ENCODE measurements around the gene SMIM20. TPM values are rescaled to one million over a fixed set of nuclear protein-coding genes. Genes with fewer than 3 reads are reported as not detected.

SMIM20 gene
- total and polyA plus RNA-seq, 9 donors = 25.4 to 46.9 (median 28.7) TPM

GRCh38 chr4:25938366-25938765 lies 24.3 kb downstream of the SMIM20 start:
- TF ChIP-seq EP300 (IDR thresholded peaks at IDR 0.05) = no peak
- TF ChIP-seq, protein P1, sequence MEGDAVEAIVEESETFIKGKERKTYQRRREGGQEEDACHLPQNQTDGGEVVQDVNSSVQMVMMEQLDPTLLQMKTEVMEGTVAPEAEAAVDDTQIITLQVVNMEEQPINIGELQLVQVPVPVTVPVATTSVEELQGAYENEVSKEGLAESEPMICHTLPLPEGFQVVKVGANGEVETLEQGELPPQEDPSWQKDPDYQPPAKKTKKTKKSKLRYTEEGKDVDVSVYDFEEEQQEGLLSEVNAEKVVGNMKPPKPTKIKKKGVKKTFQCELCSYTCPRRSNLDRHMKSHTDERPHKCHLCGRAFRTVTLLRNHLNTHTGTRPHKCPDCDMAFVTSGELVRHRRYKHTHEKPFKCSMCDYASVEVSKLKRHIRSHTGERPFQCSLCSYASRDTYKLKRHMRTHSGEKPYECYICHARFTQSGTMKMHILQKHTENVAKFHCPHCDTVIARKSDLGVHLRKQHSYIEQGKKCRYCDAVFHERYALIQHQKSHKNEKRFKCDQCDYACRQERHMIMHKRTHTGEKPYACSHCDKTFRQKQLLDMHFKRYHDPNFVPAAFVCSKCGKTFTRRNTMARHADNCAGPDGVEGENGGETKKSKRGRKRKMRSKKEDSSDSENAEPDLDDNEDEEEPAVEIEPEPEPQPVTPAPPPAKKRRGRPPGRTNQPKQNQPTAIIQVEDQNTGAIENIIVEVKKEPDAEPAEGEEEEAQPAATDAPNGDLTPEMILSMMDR (IDR thresholded peaks at IDR 0.05) = no peak
- no peak for TF ChIP-seq POLR2A (IDR thresholded peaks at IDR 0.05)
- no peak for DNase-seq
- Histone ChIP-seq H3K4me1 (ENCODE audit: insufficient read depth) (peaks cover 5% of the 10 kb centered on the region), H3K27me3 (no peaks in the 10 kb centered on the region), H3K36me3 (no peaks in the 10 kb centered on the region), H3K27ac (peak overlapping the region in 1 of 2 donors; percentile 36), H3K9me3 (no peaks in the 10 kb centered on the region), H3K4me3 (no peak overlapping the region)
- intact Hi-C loops (cut with DNase I) = no loop called here
- 15 to 51% (median 23%) methylated on average over 6 of the region's 6 CpGs for WGBS, 3 donors

DNA sequence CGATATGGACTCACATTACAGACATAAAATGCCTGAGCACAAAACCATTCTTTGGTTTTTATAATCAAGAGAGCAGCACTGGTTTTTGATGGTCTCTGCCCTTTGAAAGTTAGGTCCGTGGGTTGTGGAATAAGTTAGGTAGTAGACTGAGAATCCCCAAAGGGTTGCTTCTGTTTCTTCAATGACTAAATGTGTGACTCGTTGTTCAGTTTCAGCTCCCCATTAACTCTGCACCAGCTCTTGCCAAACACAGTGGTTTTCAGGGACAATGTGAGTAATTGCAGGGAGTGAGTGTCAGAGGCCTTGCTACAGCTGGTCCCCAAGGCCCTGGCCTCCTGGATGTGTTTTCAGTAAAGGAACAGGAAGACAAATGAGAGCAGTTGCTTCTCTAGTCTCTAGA lies 24.8 kb downstream of the SMIM20 start:
- no peaks in the 10 kb centered on the region for H3K27me3 ChIP-seq
- intact Hi-C loops (cut with DNase I) = no loop called here
- H3K9me3 ChIP-seq = no peaks in the 10 kb centered on the region
- no peak for DNase-seq
- H3K4me1 ChIP-seq (ENCODE audit: insufficient read depth) = peaks cover 5% of the 10 kb centered on the region
- H3K27ac ChIP-seq = no peak overlapping the region
- no peak overlapping the region for H3K4me3 ChIP-seq
- H3K36me3 ChIP-seq = no peaks in the 10 kb centered on the region
- TF ChIP-seq, protein P1 (IDR thresholded peaks at IDR 0.05) = no peak
- TF ChIP-seq EP300 (IDR thresholded peaks at IDR 0.05) (no peak), POLR2A (IDR thresholded peaks at IDR 0.05) (no peak)
- WGBS, 3 donors = 36 to 45% (median 36%) methylated on average over 3 of the region's 3 CpGs

DNA sequence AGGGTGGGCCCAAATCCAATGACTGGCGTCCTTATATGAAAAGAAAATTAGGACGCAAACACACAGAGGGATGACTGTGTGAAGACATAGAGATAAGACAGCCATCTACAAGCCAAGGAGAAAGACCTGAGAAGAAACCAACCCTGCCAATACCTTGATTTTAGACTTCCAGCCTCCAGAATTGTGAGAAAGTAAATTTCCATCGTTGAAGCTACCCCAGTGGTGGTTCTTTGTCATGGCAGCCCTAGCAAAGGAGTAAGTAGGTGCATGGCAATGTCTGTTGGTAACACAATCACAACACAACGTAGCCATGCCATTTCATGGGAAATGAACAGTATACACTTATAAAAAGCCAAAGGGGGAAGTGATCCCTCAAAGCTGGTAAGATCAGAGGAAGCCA lies 25.3 kb downstream of the SMIM20 start:
- WGBS, 3 donors = 89 to 91% (median 90%) methylated on average over 4 of the region's 4 CpGs

GRCh38 chr4:25941457-25942221 lies 27.6 kb downstream of the SMIM20 start:
- Histone ChIP-seq H3K27ac (no peak overlapping the region), H3K9me3 (no peaks in the 10 kb centered on the region), H3K27me3 (no peaks in the 10 kb centered on the region), H3K4me3 (no peak overlapping the region), H3K4me1 (ENCODE audit: insufficient read depth) (peaks cover 5% of the 10 kb centered on the region), H3K36me3 (no peaks in the 10 kb centered on the region)
- intact Hi-C loops (cut with DNase I) = no loop called here
- DNase-seq = no peak
- 93 to 98% (median 94%) methylated on average over 3 of the region's 3 CpGs for WGBS, 3 donors
- TF ChIP-seq EP300 (IDR thresholded peaks at IDR 0.05) (no peak), POLR2A (IDR thresholded peaks at IDR 0.05) (no peak)
- TF ChIP-seq, protein P1 (IDR thresholded peaks at IDR 0.05) = no peak

More for the DNA sequence above, 25.3 kb downstream of the SMIM20 start:
- no peak for DNase-seq
- Histone ChIP-seq H3K4me1 (ENCODE audit: insufficient read depth) (peaks cover 5% of the 10 kb centered on the region), H3K4me3 (no peak overlapping the region), H3K27me3 (no peaks in the 10 kb centered on the region), H3K36me3 (no peaks in the 10 kb centered on the region), H3K27ac (no peak overlapping the region), H3K9me3 (no peaks in the 10 kb centered on the region)
- intact Hi-C loops (cut with DNase I) = no loop called here
- TF ChIP-seq, protein P1 (IDR thresholded peaks at IDR 0.05) = no peak
- TF ChIP-seq EP300 (IDR thresholded peaks at IDR 0.05) = no peak
- no peak for TF ChIP-seq POLR2A (IDR thresholded peaks at IDR 0.05)

All from ovary (tissue), 9 donors.